ENCODE results near the gene CD70. TPM values are rescaled to one million over a fixed set of nuclear protein-coding genes. Genes with fewer than 3 reads are reported as not detected.
"Not testable (repeated sequence)": the region's sequence is repeated elsewhere in the genome, so short reads cannot be mapped to it uniquely, and the experiment has no call there.

CD70 gene
- total RNA-seq, 1 experiment from 2014 or later, result 156 TPM

DNA sequence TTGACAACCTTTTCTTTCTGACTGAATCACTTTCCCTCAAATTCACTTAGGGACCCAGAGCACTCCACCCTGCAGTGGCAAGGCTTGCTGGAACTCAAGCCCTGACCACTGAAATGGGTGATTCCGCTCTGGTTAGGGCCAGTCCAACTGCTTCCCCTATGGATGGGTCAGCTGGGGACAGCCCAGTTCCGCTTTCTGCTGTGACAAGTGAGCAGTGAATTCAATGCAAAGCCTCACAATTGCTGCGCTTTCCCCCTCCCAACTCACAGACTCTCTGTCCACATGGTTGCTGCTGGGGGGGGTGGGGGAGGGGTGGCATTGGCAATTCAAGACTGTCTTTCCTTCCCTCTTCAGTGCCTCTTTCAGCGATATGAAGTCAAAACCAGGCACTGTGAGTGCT lies 18.7 kb downstream of the CD70 start:
- DNase-seq (ENCODE audit: low read depth), result no peak

DNA sequence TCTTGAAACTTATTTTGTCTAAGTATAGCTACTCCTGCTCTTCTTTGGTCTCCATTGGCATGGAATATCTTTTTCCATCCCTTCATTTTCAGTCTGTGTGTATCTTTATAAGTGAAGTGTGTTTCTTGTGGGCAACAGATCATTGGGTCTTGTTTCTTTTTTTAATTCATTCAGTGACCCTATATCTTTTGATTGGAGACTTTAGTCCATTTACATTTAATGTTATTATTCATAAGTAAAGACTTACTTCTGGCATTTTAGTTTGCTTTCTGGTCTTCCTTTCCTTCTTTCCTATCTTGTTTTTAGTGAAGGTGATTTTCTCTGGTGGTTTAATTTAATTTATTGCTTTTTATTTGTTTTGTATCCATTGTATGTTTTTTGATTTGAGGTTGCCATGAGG lies 19.8 kb downstream of the CD70 start:
- no peak for DNase-seq (ENCODE audit: low read depth)

DNA sequence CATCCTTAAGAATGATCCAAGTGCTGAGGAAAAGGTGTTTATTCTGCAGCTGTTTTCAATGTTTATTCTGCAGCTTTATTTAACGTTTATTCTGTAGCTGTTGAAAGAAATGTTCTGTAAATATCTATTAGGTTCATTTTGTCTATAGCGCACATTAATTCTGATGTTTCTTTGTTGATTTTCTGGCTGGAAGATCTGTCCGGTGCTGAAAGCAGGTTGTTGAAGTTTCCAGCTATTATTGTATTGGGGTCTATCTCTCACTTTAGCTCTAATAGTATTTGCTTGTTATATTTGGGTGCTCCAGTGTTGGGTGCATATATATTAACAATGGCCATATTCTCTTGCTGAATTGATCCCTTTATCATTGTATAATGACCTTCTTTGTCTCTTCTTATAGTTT lies 20.2 kb downstream of the CD70 start:
- no peak for DNase-seq (ENCODE audit: low read depth)

DNA sequence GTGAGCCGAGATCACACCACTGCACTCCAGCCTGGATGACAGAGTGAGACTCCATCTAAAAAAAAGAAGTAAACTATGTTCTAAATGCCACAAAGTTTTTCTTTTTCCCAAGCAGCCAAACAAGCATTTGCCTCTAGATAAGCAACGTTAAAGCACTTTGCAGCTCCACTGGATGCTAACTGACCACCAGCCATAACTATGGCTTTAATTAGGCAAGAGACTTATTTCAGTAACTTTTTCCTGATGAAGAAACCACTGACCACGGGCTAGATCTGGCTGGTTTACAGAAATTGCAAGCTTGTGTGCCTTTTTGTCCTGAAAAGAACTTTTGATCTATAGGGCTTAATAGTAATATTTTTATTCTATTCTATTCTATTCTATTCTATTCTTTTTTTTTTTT lies 22.1 kb downstream of the CD70 start:
- DNase-seq (ENCODE audit: low read depth), result no peak

DNA sequence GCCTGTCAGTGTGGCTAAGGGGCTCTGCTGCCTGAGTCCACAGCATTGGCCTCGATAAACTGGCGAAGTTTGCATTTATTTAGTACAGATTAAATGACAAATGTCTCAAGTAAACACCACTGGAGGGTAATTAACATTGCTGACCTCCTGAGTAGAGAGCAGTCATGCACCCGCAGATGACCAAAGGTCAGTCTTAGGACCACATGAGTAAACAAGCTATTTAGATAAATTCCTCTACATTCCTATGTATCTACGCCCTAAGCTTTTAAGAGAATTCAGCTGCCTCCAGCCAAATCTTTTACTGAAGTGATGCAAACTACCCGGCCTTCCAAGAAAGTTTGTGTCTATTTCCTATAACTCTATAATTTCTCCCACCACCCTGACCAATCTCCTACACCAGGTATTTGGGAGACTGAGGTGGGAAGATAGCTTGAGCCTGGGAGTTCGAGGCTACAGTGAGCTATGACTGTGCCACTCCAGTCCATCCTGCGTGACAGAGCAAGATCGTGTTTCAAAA lies 22.9 kb downstream of the CD70 start:
- no peak for DNase-seq (ENCODE audit: low read depth)

DNA sequence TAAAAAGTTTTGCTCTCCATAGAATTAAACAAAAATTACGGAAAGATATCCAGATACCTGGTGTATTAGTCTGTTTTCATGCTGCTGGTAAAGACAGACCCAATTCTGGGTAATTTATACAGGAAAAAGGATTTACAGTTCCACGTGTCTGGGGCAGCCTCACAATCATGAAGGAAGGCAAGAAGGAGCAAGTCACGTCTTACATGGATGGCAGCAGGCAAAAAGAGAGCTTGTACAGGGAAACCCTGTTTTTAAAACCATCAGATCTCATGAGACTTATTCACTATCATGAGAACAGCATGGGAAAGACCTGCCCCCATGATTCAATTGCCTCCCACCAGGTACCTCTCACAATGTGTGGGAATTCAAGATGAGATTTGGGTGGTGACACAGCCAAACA lies 24.2 kb downstream of the CD70 start:
- DNase-seq (ENCODE audit: low read depth), result not testable (repeated sequence)

DNA sequence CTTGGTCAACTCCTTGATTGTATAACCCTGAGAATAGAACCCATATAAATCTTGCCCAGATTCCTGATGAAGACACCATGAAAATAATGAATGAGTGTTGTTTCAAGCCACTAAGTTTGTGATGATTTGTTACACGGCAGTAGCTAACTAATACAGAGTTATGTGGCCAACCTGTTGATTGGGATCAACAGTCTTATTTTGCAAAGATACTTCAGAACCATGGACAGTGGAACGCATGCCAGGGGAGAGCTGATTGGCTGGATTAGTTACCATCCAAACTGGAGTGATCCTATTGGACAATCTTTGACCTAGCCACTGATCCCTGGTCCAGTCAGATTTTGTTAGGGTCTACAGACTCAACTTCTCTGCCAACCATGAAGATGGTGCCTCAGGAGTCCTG lies 26.6 kb downstream of the CD70 start:
- peak; percentile 24 for DNase-seq (ENCODE audit: low read depth)

DNA sequence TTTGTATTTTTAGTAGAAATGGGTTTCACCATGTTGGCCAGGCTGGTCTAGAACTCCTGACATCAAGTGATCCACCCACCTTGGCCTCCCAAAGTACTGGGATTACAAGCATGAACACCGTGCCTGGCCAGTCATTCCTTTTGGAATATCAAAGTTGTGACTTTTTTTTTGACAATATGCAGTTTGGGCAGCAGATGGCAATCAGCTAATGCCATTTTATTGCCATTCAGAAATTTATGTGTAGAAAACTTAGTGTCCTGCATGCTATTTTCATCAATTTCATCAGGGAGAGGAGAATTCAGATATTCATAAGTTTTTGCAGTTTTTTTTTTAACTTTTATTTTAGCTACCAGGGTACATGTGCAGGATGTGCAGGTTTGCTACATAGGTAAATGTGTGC lies 28.5 kb downstream of the CD70 start:
- DNase-seq (ENCODE audit: low read depth), result not testable (repeated sequence)

DNA sequence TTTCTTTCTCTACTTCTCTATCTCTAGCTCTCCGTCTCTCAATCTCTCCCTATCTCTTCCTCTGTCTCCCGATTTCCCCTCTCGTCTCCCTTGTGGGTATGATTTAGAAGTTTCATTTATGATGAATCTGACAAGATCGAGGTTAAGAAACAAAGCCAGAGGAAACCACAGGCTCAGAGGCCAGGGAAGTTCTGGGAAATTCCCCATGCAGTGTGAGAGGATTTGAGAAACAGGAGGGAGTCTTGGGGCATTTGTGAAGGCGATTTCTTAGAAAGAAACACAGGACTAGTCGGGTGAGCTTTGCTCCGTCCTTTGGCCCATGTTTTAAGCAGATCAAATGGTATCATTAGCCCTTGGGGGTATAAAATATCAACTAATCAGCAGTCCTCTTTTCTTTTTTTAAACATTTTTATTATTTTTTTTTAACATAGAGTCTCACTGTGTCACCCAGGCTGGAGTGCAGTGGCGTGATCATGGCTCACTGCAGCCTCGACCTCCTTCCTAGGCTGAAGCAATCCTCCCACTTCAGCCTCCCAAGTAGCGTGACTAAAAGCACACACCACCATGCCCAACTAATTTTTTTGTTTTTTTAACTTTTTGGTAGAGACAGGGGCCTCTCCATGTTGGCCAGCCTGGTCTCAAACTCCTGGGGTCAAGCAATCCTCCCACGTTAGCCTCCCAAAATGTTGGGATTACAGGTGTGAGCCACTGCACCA lies 34.3 kb downstream of the CD70 start:
- peak; percentile 36 for DNase-seq (ENCODE audit: low read depth)

DNA sequence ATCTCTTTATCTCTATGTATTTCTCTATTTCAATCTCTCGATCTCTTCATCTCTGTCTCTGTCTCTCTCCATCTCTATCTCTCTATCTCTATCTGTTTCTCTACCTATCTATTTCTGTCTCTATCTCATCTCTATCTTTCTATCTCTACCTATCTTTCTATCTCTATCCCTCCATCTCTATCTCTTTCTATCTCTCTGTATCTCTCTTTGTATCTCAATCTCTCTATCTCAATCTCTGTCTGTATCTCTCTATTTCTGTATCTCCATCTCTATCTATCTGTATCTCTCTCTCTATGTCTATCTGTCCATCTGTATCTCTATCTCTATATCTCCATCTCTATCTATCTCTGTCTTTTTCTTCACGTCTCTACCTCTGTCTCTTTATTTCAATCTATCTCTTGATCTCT lies 34.9 kb downstream of the CD70 start:
- DNase-seq (ENCODE audit: low read depth), result no peak

DNA sequence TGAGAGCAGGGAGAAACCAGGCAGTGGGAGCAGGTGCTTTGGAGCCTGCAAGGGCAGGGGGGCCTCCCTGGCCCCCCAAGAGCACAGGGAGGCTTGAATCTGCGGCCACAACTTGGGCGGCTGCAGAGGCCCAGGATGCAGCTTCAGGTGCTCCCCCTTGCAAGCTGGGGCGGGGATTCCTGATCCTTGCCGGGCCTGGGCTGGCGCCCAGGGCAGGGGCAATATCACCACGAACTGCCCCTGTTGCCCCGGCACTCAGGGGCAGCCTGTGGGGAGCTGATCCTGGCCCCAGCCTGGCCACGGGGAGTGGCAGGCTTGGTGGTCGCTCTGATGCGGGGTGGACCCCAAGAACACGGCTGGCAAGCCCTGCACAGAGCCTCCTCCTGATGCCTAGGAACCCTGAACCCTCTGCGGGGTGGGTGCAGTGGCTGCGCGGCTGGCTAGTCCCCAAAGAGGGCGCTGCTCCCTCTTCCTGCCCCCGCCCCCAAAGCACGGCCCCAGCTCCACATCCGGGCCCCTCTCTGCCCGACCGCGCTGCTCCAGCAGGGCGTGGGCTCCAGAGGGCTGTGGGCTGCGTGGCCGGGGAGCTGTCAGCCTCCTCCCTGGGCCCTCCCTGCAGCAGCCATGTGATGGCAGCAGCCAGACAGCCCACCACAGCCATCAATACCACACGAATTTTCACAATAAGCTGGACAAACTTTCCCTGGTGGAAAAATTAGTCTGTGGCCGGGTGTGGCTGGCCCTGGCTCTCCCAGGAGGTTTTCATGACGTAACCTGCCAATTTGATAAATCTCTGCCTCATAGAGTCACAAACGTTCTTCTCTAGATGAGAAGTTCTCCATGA lies 39.1 kb downstream of the CD70 start:
- no peak for DNase-seq (ENCODE audit: low read depth)

DNA sequence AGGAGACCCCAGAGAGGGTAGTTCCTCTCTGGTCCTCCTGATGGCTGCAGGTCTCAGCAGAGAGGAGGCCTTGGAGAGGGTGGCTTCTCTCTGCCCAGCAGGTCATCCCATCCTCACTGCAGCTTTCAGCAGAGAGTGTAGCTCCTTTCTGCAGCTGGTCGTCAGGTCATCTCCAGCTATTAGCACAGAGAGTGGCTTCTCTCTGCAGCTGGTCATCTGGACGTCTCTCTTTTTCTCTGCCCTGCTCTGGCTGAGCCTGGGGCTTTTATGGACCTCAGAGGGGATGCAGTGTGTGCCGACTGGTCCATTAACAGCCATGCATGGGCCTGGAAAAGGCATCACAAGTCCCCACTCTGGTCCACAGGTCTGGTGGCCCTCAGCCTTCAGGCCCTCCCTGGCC lies 39.9 kb downstream of the CD70 start:
- DNase-seq (ENCODE audit: low read depth), result no peak

DNA sequence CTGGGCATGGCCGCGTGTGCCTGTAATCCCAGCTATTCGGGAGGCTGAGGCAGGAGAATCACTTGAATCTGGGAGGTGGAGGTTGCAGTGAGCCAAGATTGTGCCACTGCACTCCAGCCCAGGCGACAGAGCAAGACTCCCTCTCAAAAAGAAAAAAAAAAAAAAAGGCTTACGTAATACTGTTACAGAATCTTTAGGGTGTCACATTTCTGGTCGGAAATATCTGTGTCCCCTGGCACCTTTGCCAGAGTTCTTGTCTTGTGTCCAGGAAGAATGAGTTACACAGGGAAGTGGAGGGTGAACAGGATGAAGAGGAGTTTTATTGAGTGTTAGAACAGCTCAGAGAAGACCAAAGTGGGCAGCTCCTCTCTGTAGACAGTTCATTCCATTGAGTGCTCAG lies 40.3 kb downstream of the CD70 start:
- not testable (repeated sequence) for DNase-seq (ENCODE audit: low read depth)

DNA sequence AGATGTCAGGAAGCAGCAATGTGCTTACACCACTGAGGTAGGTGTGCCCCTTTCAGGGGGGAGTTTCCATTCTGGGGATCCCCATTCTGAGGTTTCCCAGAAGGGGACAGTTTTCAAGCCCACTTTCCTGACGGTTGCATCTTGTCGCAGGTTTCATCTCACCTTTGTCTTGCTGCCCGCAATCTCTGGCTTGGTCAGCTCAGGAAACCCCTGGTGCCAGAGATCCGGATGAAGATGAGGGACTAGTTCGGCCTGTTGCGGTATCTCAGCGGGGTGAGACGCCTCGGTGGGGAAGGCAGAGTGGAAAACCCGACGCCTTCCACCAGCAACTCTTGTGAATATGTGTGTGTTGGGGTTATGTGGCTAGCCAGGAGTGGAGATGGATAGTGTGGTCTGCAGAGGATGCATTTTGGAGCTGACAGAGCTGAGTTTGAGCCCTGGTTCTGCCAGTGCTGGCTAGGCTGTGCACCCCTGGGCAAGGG lies 47.0 kb downstream of the CD70 start:
- no peak for DNase-seq (ENCODE audit: low read depth)

DNA sequence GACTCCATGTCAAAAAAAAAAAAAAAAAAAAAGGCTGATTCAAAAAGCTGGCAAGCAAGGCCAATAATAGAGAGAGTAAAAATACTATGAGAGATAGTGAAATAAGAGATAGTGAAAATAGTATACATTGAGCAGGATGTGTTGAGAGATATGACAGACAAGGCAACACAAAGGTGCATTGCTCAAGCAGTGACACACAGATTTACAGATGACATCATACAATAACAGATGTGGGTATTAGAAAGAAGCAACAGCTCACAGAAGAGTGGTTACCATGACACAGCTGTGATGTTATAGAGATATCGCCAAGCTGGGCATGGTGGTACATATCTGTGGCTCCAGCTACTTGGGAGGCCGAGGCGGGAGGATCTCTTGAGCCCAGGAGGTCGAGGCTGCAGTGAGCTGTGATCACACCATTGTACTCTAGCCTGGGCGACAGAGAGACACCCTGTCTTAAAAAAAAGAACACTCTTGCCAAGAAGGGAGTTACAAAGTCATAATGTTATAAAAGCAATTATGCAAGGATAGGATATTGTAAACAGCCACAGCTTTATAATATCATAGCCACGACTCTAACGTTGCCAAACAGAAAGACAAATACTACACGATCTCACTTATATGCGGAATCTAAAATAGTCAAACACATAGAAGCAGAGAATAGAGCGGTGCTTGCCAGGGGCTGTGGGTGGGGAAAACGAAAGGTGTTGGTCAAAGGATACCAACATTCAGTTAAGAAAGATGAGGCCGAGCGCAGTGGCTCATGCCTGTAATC lies 49.8 kb downstream of the CD70 start:
- DNase-seq (ENCODE audit: low read depth), result peak; percentile 19

DNA sequence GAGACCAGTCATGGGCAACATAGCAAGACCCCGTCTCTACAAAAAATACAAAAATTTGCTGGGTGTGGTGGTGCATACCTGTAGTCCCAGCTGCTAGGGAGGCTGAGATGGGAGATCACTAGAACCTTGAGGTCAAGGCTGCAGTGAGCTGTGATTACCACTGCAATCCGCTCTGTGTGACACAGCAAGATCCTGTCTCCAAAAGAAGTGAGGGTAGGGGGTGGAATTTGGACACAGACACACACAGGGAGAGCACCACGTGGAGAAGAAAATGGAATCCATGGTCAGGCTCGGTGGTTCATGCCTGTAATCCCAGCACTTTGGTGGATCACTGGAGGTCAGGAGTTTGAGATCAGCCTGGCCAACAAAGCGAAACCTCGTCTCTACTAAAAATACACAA lies 51.4 kb downstream of the CD70 start:
- DNase-seq (ENCODE audit: low read depth), result no peak

Small RNAs within 50 kb of the gene (small RNA-seq; reads per million reads assigned to genes)
- gene RF00019, result not detected

Other genes with a start within 250 kb of the CD70 start
- gene CLPP, start 229.6 kb downstream of the CD70 start, total RNA-seq (2014; rRNA removed; shearing (Covaris generic)), result 141 and 155 TPM in 2 replicates
- 15.0 and 20.3 TPM in 2 replicates for gene ALKBH7, start 218.4 kb downstream of the CD70 start, total RNA-seq (2014; rRNA removed; shearing (Covaris generic))
- 1.5 and 2.0 TPM in 2 replicates for gene PSPN, start 215.2 kb downstream of the CD70 start, total RNA-seq (2014; rRNA removed; shearing (Covaris generic))
- 68.4 and 73.1 TPM in 2 replicates for gene GTF2F1, start 198.0 kb downstream of the CD70 start, total RNA-seq (2014; rRNA removed; shearing (Covaris generic))
- 207 and 270 TPM in 2 replicates for gene KHSRP, start 166.3 kb downstream of the CD70 start, total RNA-seq (2014; rRNA removed; shearing (Covaris generic))
- gene SLC25A41, start 157.4 kb downstream of the CD70 start, total RNA-seq (2014; rRNA removed; shearing (Covaris generic)), result 0.18 TPM in 1 of 2 replicates, not detected in the other
- 34.8 and 39.5 TPM in 2 replicates for gene SLC25A23, start 131.4 kb downstream of the CD70 start, total RNA-seq (2014; rRNA removed; shearing (Covaris generic))
- not detected in 2 replicates for gene CRB3, start 126.9 kb downstream of the CD70 start, total RNA-seq (2014; rRNA removed; shearing (Covaris generic))
- 0.06 TPM in 1 of 2 replicates, not detected in the other for gene DENND1C, start 109.4 kb downstream of the CD70 start, total RNA-seq (2014; rRNA removed; shearing (Covaris generic))
- gene TUBB4A, start 88.8 kb downstream of the CD70 start, total RNA-seq (2014; rRNA removed; shearing (Covaris generic)), result 0.60 and 1.9 TPM in 2 replicates
- 35.7 and 45.9 TPM in 2 replicates for gene TNFSF9, start 60.1 kb downstream of the CD70 start, total RNA-seq (2014; rRNA removed; shearing (Covaris generic))
- gene TNFSF14, start 79.0 kb upstream of the CD70 start, total RNA-seq (2014; rRNA removed; shearing (Covaris generic)), result not detected in 2 replicates
- gene C3, start 129.5 kb upstream of the CD70 start, total RNA-seq (2014; rRNA removed; shearing (Covaris generic)), result 0.07 and 0.14 TPM in 2 replicates
- gene GPR108, start 146.4 kb upstream of the CD70 start, total RNA-seq (2014; rRNA removed; shearing (Covaris generic)), result 23.5 and 25.5 TPM in 2 replicates
- gene TRIP10, start 148.5 kb upstream of the CD70 start, total RNA-seq (2014; rRNA removed; shearing (Covaris generic)), result 34.1 and 38.7 TPM in 2 replicates
- gene SH2D3A, start 176.3 kb upstream of the CD70 start, total RNA-seq (2014; rRNA removed; shearing (Covaris generic)), result 0.18 and 0.43 TPM in 2 replicates
- not detected in 2 replicates for gene VAV1, start 181.6 kb upstream of the CD70 start, total RNA-seq (2014; rRNA removed; shearing (Covaris generic))